NCI-H2107 (cell line): Measurements from ENCODE around the gene ECT2L.
A peak's percentile ranks its signal among the peaks of the same experiment; 100 is the strongest.

Source experiments
- DNase-seq: peaks from one replicate; lab custom pipeline; 2025; lab: John Stamatoyannopoulos, UW

Gene ECT2L

GRCh38 chr6:138795809-138796603 lies at the start of gene ECT2L:
ECT2L (plus strand) TSS chr6:138796087; CDS start chr6:138813275, 17,188 bp downstream.
- no peak for DNase-seq

- no peak for DNase-seq
Measured at GRCh38 chr6:138752017-138752416, 43.9 kb upstream of the ECT2L start.

GRCh38 chr6:138757136-138757535 lies 38.8 kb upstream of the ECT2L start:
- no peak for DNase-seq

- DNase-seq = peak; percentile 8
Measured at GRCh38 chr6:138765896-138766655, 29.8 kb upstream of the ECT2L start.

- no peak for DNase-seq
Measured at GRCh38 chr6:138769102-138769676, 26.7 kb upstream of the ECT2L start.

GRCh38 chr6:138772596-138773176 lies 23.2 kb upstream of the ECT2L start:
- DNase-seq = no peak

- peak; percentile 88 for DNase-seq
Measured at GRCh38 chr6:138773177-138774091, 22.5 kb upstream of the ECT2L start, which contains the start of gene CCDC28A. CCDC28A (plus strand) TSS chr6:138773769; CDS start chr6:138776121, 2,352 bp downstream.

- DNase-seq = no peak
Measured at GRCh38 chr6:138774370-138774769, 21.5 kb upstream of the ECT2L start.

- DNase-seq = no peak
Measured at GRCh38 chr6:138776659-138777058, 19.2 kb upstream of the ECT2L start.

GRCh38 chr6:138778331-138778730 lies 17.6 kb upstream of the ECT2L start:
- DNase-seq = no peak

- DNase-seq = no peak
Measured at GRCh38 chr6:138782243-138782642, 13.6 kb upstream of the ECT2L start.

- no peak for DNase-seq
Measured at GRCh38 chr6:138785079-138785478, 10.8 kb upstream of the ECT2L start.

- no peak for DNase-seq
Measured at GRCh38 chr6:138785980-138786379, 9.9 kb upstream of the ECT2L start.

GRCh38 chr6:138787138-138787537 lies 8.7 kb upstream of the ECT2L start:
- no peak for DNase-seq

- DNase-seq = no peak
Measured at GRCh38 chr6:138796771-138797170, 884 bp downstream of the ECT2L start.

GRCh38 chr6:138797806-138798446 lies 2.0 kb downstream of the ECT2L start:
- no peak for DNase-seq

GRCh38 chr6:138800377-138801150 lies 4.7 kb downstream of the ECT2L start:
- DNase-seq = no peak

- DNase-seq = no peak
Measured at GRCh38 chr6:138803331-138803730, 7.4 kb downstream of the ECT2L start.

- no peak for DNase-seq
Measured at GRCh38 chr6:138803861-138804260, 8.0 kb downstream of the ECT2L start.
